ENCODE measurements around the gene PDCD1. TPM values are rescaled to one million over a fixed set of nuclear protein-coding genes. Genes with fewer than 3 reads are reported as not detected.

The PDCD1 gene
- total and polyA plus RNA-seq, 10 of the 15 experiments (the other 5 are each of a cell fraction or from before 2014, with no cell fraction given) = 0.62 to 6.4 (median 2.9) TPM; not detected in 2

DNA sequence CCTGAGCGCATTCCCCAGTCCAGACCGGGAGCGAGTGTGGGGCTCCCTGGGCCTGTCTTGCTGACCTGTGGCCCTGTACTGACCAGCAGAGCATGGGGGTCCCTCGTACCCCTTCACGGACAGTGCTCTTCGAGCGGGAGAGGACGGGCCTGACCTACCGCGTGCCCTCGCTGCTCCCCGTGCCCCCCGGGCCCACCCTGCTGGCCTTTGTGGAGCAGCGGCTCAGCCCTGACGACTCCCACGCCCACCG lies 44.4 kb downstream of the PDCD1 start (continued):
- TF ChIP-seq, protein P1, sequence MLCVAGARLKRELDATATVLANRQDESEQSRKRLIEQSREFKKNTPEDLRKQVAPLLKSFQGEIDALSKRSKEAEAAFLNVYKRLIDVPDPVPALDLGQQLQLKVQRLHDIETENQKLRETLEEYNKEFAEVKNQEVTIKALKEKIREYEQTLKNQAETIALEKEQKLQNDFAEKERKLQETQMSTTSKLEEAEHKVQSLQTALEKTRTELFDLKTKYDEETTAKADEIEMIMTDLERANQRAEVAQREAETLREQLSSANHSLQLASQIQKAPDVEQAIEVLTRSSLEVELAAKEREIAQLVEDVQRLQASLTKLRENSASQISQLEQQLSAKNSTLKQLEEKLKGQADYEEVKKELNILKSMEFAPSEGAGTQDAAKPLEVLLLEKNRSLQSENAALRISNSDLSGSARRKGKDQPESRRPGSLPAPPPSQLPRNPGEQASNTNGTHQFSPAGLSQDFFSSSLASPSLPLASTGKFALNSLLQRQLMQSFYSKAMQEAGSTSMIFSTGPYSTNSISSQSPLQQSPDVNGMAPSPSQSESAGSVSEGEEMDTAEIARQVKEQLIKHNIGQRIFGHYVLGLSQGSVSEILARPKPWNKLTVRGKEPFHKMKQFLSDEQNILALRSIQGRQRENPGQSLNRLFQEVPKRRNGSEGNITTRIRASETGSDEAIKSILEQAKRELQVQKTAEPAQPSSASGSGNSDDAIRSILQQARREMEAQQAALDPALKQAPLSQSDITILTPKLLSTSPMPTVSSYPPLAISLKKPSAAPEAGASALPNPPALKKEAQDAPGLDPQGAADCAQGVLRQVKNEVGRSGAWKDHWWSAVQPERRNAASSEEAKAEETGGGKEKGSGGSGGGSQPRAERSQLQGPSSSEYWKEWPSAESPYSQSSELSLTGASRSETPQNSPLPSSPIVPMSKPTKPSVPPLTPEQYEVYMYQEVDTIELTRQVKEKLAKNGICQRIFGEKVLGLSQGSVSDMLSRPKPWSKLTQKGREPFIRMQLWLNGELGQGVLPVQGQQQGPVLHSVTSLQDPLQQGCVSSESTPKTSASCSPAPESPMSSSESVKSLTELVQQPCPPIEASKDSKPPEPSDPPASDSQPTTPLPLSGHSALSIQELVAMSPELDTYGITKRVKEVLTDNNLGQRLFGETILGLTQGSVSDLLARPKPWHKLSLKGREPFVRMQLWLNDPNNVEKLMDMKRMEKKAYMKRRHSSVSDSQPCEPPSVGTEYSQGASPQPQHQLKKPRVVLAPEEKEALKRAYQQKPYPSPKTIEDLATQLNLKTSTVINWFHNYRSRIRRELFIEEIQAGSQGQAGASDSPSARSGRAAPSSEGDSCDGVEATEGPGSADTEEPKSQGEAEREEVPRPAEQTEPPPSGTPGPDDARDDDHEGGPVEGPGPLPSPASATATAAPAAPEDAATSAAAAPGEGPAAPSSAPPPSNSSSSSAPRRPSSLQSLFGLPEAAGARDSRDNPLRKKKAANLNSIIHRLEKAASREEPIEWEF (IDR thresholded peaks at IDR 0.05; ENCODE audit: insufficient replicate concordance, low read depth, low read length) = no peak
- TF ChIP-seq, protein P2, sequence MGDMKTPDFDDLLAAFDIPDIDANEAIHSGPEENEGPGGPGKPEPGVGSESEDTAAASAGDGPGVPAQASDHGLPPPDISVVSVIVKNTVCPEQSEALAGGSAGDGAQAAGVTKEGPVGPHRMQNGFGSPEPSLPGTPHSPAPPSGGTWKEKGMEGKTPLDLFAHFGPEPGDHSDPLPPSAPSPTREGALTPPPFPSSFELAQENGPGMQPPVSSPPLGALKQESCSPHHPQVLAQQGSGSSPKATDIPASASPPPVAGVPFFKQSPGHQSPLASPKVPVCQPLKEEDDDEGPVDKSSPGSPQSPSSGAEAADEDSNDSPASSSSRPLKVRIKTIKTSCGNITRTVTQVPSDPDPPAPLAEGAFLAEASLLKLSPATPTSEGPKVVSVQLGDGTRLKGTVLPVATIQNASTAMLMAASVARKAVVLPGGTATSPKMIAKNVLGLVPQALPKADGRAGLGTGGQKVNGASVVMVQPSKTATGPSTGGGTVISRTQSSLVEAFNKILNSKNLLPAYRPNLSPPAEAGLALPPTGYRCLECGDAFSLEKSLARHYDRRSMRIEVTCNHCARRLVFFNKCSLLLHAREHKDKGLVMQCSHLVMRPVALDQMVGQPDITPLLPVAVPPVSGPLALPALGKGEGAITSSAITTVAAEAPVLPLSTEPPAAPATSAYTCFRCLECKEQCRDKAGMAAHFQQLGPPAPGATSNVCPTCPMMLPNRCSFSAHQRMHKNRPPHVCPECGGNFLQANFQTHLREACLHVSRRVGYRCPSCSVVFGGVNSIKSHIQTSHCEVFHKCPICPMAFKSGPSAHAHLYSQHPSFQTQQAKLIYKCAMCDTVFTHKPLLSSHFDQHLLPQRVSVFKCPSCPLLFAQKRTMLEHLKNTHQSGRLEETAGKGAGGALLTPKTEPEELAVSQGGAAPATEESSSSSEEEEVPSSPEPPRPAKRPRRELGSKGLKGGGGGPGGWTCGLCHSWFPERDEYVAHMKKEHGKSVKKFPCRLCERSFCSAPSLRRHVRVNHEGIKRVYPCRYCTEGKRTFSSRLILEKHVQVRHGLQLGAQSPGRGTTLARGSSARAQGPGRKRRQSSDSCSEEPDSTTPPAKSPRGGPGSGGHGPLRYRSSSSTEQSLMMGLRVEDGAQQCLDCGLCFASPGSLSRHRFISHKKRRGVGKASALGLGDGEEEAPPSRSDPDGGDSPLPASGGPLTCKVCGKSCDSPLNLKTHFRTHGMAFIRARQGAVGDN (IDR thresholded peaks at IDR 0.05) = no peak
- no peak for TF ChIP-seq NBN (IDR thresholded peaks at IDR 0.05)
- TF ChIP-seq NR2C2 (IDR thresholded peaks at IDR 0.05; ENCODE audit: borderline replicate concordance, control insufficient read depth, insufficient read length, low read depth) = no peak
- TF ChIP-seq WRNIP1 (IDR thresholded peaks at IDR 0.05; ENCODE audit: borderline replicate concordance, low read depth, low read length) = no peak
- no peak for TF ChIP-seq ZNF622 (IDR thresholded peaks at IDR 0.05)
- TF ChIP-seq BHLHE40 (IDR thresholded peaks at IDR 0.05; ENCODE audit: borderline replicate concordance in 1 of 2, low read depth in 2 of 2, low read length in 1 of 2) = no peak
- TF ChIP-seq POLR2A (IDR thresholded peaks at IDR 0.05; ENCODE audit: low read depth, low read length) = no peak
- no peak for TF ChIP-seq NFYA (IDR thresholded peaks at IDR 0.05; ENCODE audit: borderline replicate concordance, low read depth, low read length)
- TF ChIP-seq, protein P3, sequence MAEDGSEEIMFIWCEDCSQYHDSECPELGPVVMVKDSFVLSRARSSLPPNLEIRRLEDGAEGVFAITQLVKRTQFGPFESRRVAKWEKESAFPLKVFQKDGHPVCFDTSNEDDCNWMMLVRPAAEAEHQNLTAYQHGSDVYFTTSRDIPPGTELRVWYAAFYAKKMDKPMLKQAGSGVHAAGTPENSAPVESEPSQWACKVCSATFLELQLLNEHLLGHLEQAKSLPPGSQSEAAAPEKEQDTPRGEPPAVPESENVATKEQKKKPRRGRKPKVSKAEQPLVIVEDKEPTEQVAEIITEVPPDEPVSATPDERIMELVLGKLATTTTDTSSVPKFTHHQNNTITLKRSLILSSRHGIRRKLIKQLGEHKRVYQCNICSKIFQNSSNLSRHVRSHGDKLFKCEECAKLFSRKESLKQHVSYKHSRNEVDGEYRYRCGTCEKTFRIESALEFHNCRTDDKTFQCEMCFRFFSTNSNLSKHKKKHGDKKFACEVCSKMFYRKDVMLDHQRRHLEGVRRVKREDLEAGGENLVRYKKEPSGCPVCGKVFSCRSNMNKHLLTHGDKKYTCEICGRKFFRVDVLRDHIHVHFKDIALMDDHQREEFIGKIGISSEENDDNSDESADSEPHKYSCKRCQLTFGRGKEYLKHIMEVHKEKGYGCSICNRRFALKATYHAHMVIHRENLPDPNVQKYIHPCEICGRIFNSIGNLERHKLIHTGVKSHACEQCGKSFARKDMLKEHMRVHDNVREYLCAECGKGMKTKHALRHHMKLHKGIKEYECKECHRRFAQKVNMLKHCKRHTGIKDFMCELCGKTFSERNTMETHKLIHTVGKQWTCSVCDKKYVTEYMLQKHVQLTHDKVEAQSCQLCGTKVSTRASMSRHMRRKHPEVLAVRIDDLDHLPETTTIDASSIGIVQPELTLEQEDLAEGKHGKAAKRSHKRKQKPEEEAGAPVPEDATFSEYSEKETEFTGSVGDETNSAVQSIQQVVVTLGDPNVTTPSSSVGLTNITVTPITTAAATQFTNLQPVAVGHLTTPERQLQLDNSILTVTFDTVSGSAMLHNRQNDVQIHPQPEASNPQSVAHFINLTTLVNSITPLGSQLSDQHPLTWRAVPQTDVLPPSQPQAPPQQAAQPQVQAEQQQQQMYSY (CRISPR knock-in tag; IDR thresholded peaks at IDR 0.05) = no peak
